ENCODE data around the gene MYOG. TPM values are rescaled to one million over a fixed set of nuclear protein-coding genes. Genes with fewer than 3 reads are reported as not detected.

Gene MYOG
- total RNA-seq, 1 experiment from 2014 or later, result not detected

DNA sequence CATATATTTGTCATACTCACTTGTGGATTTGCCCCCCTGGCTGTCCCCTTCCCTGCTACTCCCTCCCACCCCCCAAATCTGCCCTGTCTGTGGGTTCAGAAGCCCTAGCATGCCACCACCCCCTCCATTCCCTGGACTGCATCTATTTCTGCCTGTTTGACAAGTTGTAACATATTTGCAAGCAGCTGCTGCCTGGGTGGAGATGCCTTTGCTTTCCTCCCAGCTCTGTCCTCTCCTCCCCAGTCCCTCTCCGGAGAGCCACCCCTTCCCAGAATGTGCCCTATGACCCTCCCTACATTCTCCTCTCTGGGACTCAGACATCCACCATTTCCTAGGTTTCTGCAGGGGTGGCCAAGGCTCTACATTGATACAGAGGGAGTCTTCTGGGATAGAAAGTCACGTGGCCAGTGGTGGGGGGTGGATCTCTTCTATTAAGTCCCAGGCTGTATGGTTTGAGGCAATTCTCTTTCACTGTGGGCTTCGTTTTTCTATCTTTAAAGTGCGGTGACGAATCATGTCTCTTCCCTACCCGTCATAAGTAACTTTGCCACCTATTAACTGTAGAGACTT lies 6.0 kb upstream of the MYOG start:
- POLR2A ChIA-PET, result no interaction called here
- no peaks in the 10 kb centered on the region for H3K36me3 Mint-ChIP-seq (ENCODE audit: insufficient read depth, unreplicated experiment)

DNA sequence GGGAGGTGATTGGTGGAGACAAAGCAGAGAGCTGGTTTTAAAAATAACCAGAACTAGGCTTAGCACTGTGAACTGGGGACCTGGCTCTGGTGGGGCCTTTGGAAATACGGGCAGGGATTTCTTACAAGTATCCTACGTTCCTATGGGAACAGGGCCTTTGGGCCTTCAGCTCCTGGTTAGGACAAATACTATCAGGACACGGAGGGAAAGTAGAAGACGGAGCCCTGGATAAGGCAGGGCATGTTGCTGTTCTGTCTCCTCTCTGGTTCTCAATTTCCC lies 5.3 kb upstream of the MYOG start:
- CTCF ChIA-PET, result interaction anchor here (0.6 to 1.6 kb wide), 4 partner anchors 9 to 527 kb away, joined by 3 to 6 read pairs (median 4); no protein-coding TSS in a partner anchor
- BruUV-seq (replicated peaks), result no TSS peak
- intact Hi-C loops (cut with micrococcal nuclease), result no loop called here
- no peak for DNase-seq (ENCODE audit: unreplicated experiment)
- Mint-ChIP-seq H3K9me3 (ENCODE audit: unreplicated experiment) (peaks cover 31% of the 10 kb centered on the region), H3K4me3 (ENCODE audit: unreplicated experiment) (no peak overlapping the region), H3K4me1 (ENCODE audit: insufficient read depth, unreplicated experiment) (peaks cover 7% of the 10 kb centered on the region), H3K27me3 (ENCODE audit: insufficient read depth, unreplicated experiment) (peaks cover 24% of the 10 kb centered on the region), H3K27ac (ENCODE audit: low read depth, unreplicated experiment) (no peak overlapping the region), H3K36me3 (ENCODE audit: insufficient read depth, unreplicated experiment) (no peaks in the 10 kb centered on the region)
- TF ChIP-seq, protein P1, sequence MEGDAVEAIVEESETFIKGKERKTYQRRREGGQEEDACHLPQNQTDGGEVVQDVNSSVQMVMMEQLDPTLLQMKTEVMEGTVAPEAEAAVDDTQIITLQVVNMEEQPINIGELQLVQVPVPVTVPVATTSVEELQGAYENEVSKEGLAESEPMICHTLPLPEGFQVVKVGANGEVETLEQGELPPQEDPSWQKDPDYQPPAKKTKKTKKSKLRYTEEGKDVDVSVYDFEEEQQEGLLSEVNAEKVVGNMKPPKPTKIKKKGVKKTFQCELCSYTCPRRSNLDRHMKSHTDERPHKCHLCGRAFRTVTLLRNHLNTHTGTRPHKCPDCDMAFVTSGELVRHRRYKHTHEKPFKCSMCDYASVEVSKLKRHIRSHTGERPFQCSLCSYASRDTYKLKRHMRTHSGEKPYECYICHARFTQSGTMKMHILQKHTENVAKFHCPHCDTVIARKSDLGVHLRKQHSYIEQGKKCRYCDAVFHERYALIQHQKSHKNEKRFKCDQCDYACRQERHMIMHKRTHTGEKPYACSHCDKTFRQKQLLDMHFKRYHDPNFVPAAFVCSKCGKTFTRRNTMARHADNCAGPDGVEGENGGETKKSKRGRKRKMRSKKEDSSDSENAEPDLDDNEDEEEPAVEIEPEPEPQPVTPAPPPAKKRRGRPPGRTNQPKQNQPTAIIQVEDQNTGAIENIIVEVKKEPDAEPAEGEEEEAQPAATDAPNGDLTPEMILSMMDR (IDR thresholded peaks at IDR 0.05; ENCODE audit: unreplicated experiment), result no peak
- POLR2A ChIA-PET, result no interaction called here

More for the DNA sequence above, 6.0 kb upstream of the MYOG start:
- CTCF ChIA-PET, result interaction anchor here (1.0 to 1.4 kb wide), 3 partner anchors 53 to 176 kb away, joined by 3 to 4 read pairs (median 4); no protein-coding TSS in a partner anchor
- Mint-ChIP-seq H3K27ac (ENCODE audit: low read depth, unreplicated experiment) (no peak overlapping the region), H3K4me3 (ENCODE audit: unreplicated experiment) (no peak overlapping the region), H3K9me3 (ENCODE audit: unreplicated experiment) (peaks cover 31% of the 10 kb centered on the region), H3K27me3 (ENCODE audit: insufficient read depth, unreplicated experiment) (peaks cover 24% of the 10 kb centered on the region), H3K4me1 (ENCODE audit: insufficient read depth, unreplicated experiment) (peaks cover 7% of the 10 kb centered on the region)
- TF ChIP-seq, protein P1 (IDR thresholded peaks at IDR 0.05; ENCODE audit: unreplicated experiment), result no peak
- intact Hi-C loops (cut with micrococcal nuclease), result no loop called here
- BruUV-seq (replicated peaks), result no TSS peak
- no peak for DNase-seq (ENCODE audit: unreplicated experiment)

DNA sequence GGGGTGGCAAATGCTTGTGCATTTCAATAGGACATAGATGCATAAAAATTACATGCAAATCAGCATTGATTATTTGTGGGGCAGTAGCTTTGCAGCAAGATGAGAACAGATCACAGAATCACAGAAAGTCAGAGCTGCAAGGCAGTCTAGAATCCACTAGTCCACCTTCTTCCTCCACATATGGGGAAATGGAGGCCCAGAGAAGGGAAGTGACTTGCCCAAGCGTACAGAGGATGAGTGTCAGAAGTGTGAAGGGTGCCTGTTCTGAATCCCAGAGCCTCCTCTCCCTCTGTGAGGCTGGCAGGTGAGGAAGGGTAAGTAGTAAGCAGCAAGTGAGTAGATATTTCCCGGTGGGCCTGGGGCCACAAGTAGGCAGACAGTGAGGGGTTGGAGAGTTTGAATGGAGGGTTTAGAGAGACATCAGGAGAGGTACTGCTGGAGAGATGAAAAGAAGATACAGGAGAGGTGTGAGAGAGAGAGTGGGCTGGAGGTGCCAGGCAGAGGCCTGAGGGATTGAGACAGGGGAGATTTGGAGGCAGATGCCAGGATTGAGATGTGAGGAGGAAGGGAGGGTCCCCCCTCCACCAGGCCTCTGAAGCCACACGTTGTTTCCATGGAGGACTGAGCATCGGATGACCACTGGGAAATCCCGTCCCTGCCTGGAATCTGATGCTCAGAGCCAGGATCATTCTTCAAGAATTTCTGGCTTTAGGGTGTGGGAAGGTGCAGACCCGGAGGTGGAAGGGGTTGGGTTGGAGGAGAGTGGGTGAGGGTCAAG lies 4.8 kb upstream of the MYOG start:
- BruUV-seq (replicated peaks), result no TSS peak
- TF ChIP-seq, protein P1 (IDR thresholded peaks at IDR 0.05; ENCODE audit: unreplicated experiment), result no peak
- intact Hi-C loops (cut with micrococcal nuclease), result no loop called here
- Mint-ChIP-seq H3K4me3 (ENCODE audit: unreplicated experiment) (no peak overlapping the region), H3K9me3 (ENCODE audit: unreplicated experiment) (peaks cover 27% of the 10 kb centered on the region), H3K36me3 (ENCODE audit: insufficient read depth, unreplicated experiment) (no peaks in the 10 kb centered on the region), H3K4me1 (ENCODE audit: insufficient read depth, unreplicated experiment) (peaks cover 7% of the 10 kb centered on the region), H3K27ac (ENCODE audit: low read depth, unreplicated experiment) (no peak overlapping the region), H3K27me3 (ENCODE audit: insufficient read depth, unreplicated experiment) (peaks cover 24% of the 10 kb centered on the region)
- DNase-seq (ENCODE audit: unreplicated experiment), result no peak
- POLR2A ChIA-PET, result no interaction called here
- CTCF ChIA-PET, result interaction anchor here (0.6 to 1.6 kb wide), 7 partner anchors 9 to 528 kb away, joined by 3 to 6 read pairs (median 3); no protein-coding TSS in a partner anchor

DNA sequence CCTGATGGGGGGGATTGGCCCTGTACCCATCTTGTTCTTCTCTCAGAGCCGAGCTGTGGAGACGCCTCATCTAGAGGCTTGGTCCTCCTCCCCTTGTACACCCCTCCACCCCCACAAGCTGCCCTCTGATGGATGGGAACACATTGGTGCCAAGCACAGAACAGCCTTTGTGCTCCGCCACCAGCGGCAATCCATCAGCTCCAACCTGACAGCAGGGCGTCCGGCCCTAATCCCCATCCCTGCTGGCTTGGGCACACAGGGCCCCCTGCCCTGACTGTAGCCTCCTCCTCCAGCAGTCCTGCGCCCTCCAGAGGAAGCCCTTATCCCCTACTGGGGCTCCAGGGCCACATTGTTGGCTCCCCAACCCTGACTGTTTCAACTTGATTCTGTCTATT lies 3.8 kb upstream of the MYOG start:
- Mint-ChIP-seq H3K9me3 (ENCODE audit: unreplicated experiment) (peaks cover 17% of the 10 kb centered on the region), H3K4me1 (ENCODE audit: insufficient read depth, unreplicated experiment) (peaks cover 7% of the 10 kb centered on the region), H3K27me3 (ENCODE audit: insufficient read depth, unreplicated experiment) (peaks cover 24% of the 10 kb centered on the region), H3K36me3 (ENCODE audit: insufficient read depth, unreplicated experiment) (no peaks in the 10 kb centered on the region), H3K27ac (ENCODE audit: low read depth, unreplicated experiment) (no peak overlapping the region), H3K4me3 (ENCODE audit: unreplicated experiment) (no peak overlapping the region)
- POLR2A ChIA-PET, result no interaction called here
- TF ChIP-seq, protein P1 (IDR thresholded peaks at IDR 0.05; ENCODE audit: unreplicated experiment), result no peak
- CTCF ChIA-PET, result interaction anchor here (0.6 to 1.6 kb wide), 7 partner anchors 10 to 904 kb away, joined by 3 to 6 read pairs (median 4); no protein-coding TSS in a partner anchor
- intact Hi-C loops (cut with micrococcal nuclease), result no loop called here
- DNase-seq (ENCODE audit: unreplicated experiment), result no peak
- BruUV-seq (replicated peaks), result no TSS peak

Measured in MCF 10A (cell line).